Measurements from ENCODE around the gene RXRG. TPM values are rescaled to one million over a fixed set of nuclear protein-coding genes. Genes with fewer than 3 reads are reported as not detected.

RXRG gene
- total and polyA plus RNA-seq, 9 of the 15 experiments (the other 6 are each of a cell fraction or from before 2014, with no cell fraction given), result not detected

GRCh38 chr1:165445388-165445787, 462 bp upstream of the RXRG start:
- intact Hi-C loops (cut with micrococcal nuclease) (no loop called here), in situ Hi-C loops (cut with MboI) (no loop called here)
- Histone ChIP-seq H3K36me3 (ENCODE audit: control insufficient read depth, insufficient read depth, low read length) (no peaks in the 10 kb centered on the region), H3K4me1 (replicated peaks in 1 of 2; ENCODE audit: control insufficient read depth in 2 of 2, insufficient read depth in 2 of 2, low read length in 2 of 2) (peaks cover 0 to 4% of the 10 kb centered on the region in 2 experiments; a peak in 1 of 5 replicates), H2AFZ (ENCODE audit: low read depth, low read length) (no peak overlapping the region), H3K27me3 (ENCODE audit: control insufficient read depth in 2 of 2, insufficient read depth in 2 of 2, low read length in 2 of 2) (peaks cover 22 to 33% of the 10 kb centered on the region in 2 experiments), H3K9ac (ENCODE audit: insufficient read depth in 1 of 2, low read depth in 2 of 2, low read length in 2 of 2) (no peak overlapping the region), H3K9me1 (ENCODE audit: control insufficient read depth, insufficient read depth, low read length) (no peaks in the 10 kb centered on the region), H3K4me2 (ENCODE audit: insufficient read depth, low read length) (no peak overlapping the region), H3K27ac (ENCODE audit: extremely low read depth, low read depth, low read length) (no peak overlapping the region), H3K4me3 (no peak overlapping the region), H3K9me3 (replicated peaks; ENCODE audit: control insufficient read depth, insufficient read depth, low read depth, low read length) (no peaks in the 10 kb centered on the region), H3K79me2 (ENCODE audit: control insufficient read depth, insufficient read depth, low read length) (no peaks in the 10 kb centered on the region), H4K20me1 (replicated peaks; ENCODE audit: control insufficient read depth, insufficient read depth, low read length) (no peaks in the 10 kb centered on the region)
- no peak for DNase-seq (ENCODE audit: extremely low read depth in 1 of 4, low spot score in 3 of 4)
- WGBS (ENCODE audit: insufficient coverage, low coverage, missing lambda C conversion rate), result 0% methylated on average over 4 of the region's 4 CpGs
- ChIA-PET CTCF (ENCODE audit: low intra/inter-chr PET ratio) (no interaction called here), POLR2A (no interaction called here)
- ATAC-seq, result no peak
- TF ChIP-seq ILK (tag; IDR thresholded peaks at IDR 0.05; ENCODE audit: borderline replicate concordance, low read depth) (no peak), TCF7L2 (IDR thresholded peaks at IDR 0.05; ENCODE audit: low read depth, low read length) (no peak), NCOR1 (IDR thresholded peaks at IDR 0.05) (no peak), TRIM28 (IDR thresholded peaks at IDR 0.05) (no peak), ZNF277 (CRISPR knock-in tag; IDR thresholded peaks at IDR 0.05; ENCODE audit: borderline replicate concordance) (no peak), STAT5A (IDR thresholded peaks at IDR 0.05; ENCODE audit: borderline replicate concordance, low read length) (no peak), ZNF224 (CRISPR knock-in tag; IDR thresholded peaks at IDR 0.05) (no peak), HLTF (IDR thresholded peaks at IDR 0.05) (no peak), IRF2 (CRISPR knock-in tag; IDR thresholded peaks at IDR 0.05) (no peak), E2F8 (IDR thresholded peaks at IDR 0.05; ENCODE audit: low read depth, partially characterized antibody) (no peak), ZBTB17 (CRISPR knock-in tag; IDR thresholded peaks at IDR 0.05) (no peak), C11orf30 (IDR thresholded peaks at IDR 0.05; ENCODE audit: low read depth) (no peak), GABPA (tag; conservative IDR thresholded peaks at IDR 0.05; ENCODE audit: low read depth) (no peak), ZEB2 (IDR thresholded peaks at IDR 0.05) (no peak), FOXP1 (CRISPR knock-in tag; IDR thresholded peaks at IDR 0.05) (no peak)
- TF ChIP-seq, protein P1, sequence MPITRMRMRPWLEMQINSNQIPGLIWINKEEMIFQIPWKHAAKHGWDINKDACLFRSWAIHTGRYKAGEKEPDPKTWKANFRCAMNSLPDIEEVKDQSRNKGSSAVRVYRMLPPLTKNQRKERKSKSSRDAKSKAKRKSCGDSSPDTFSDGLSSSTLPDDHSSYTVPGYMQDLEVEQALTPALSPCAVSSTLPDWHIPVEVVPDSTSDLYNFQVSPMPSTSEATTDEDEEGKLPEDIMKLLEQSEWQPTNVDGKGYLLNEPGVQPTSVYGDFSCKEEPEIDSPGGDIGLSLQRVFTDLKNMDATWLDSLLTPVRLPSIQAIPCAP (CRISPR knock-in tag; IDR thresholded peaks at IDR 0.05; ENCODE audit: borderline replicate concordance), result no peak
- TF ChIP-seq, protein P2, sequence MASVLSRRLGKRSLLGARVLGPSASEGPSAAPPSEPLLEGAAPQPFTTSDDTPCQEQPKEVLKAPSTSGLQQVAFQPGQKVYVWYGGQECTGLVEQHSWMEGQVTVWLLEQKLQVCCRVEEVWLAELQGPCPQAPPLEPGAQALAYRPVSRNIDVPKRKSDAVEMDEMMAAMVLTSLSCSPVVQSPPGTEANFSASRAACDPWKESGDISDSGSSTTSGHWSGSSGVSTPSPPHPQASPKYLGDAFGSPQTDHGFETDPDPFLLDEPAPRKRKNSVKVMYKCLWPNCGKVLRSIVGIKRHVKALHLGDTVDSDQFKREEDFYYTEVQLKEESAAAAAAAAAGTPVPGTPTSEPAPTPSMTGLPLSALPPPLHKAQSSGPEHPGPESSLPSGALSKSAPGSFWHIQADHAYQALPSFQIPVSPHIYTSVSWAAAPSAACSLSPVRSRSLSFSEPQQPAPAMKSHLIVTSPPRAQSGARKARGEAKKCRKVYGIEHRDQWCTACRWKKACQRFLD (CRISPR knock-in tag; IDR thresholded peaks at IDR 0.05), result no peak
- no peak for FAIRE-seq
- no TSS peak for BruUV-seq (replicated peaks)
